Inflammatory macrophage treated with lipopolysaccharide for 1 hour (primary cell): ENCODE data around the gene COQ7.

ENCODE experiments used
- DNase-seq, 2 donors: peaks; one replicate each; pipeline ENCODE4 v3.0.0-alpha.2; 2020 to 2022

Gene COQ7

GRCh38 chr16:19113577-19114358, 46.4 kb downstream of the COQ7 start, which contains the start of gene ITPRIPL2:
ITPRIPL2 (plus strand) TSS chr16:19113964; CDS start chr16:19114462, 498 bp downstream.
- peak; percentile 85 to 90 for DNase-seq

DNA sequence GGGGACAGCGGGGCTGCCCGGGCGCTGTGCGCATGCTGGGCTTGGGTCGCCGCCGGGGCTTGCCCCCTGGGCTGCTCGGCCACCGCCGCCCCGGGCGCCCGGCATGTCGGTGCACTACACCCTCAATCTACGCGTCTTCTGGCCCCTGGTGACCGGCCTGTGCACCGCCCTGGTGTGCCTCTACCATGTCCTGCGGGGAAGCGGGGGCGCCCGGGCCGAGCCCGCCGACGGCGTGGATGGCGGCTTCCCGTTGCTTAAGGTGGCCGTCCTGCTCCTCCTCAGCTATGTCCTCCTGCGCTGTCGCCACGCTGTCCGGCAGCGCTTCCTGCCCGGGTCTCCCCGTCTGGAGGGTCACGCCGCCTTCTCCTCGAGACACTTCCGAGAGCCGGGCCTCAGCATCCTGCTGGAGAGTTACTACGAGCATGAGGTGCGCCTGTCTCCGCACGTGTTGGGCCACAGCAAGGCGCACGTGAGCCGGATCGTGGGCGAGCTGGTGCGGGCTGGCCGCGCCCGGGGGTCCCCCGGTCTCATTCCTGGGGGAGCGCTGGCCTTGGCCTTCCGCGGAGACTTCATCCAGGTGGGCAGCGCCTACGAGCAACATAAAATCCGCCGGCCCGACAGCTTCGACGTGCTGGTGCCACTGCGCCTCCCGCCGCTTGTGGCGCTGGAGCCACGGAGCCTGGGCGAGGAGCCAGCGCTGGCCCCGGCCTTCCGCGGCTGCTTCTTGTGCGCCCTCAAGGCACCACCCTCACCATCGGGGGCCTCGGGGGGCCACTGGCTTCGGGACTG, 47.1 kb downstream of the COQ7 start:
- no peak for DNase-seq

- no peak for DNase-seq
Measured at GRCh38 chr16:19115148-19116021, 48.0 kb downstream of the COQ7 start.

DNA sequence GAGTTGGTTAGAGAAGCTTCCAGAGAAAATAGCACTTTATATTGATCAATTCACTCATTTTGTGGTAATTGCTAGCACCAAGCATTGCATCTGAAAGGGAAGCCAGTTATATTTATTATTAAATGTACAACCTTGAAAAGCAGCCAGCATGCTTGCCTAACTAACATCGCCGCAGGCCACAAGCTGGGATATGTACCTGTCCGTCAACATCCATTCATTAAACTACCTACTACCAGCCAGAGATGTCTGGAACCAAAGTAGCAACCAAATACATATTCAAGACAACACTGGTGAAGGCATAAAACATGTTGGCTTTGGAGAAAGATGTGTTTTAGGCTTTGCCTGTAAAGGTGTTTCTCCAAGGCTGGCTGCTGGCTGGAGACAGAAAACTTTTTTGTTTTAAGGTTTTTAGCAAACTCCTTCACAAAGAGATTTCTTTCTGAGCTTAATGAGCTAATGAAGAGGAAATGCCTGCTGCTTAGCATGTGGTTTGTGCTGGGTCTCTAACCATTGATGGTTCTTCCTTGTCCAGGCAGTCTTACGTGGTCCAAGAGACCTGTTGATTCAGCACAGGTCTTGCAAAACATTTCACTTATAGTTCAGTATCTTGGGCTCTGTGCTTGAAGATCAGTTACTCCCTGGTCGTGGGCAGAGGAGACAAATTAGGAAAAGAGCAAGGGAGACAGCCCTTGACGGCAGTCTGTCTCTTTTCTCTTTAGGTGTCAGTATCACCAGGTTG, 49.5 kb downstream of the COQ7 start:
- peak; percentile 34 to 47 for DNase-seq

GRCh38 chr16:19118938-19119431, 51.6 kb downstream of the COQ7 start:
- DNase-seq = peak; percentile 95 to 98

- peak in 1 of 2 donors; percentile 42 for DNase-seq
Measured at GRCh38 chr16:19119564-19119963, 52.1 kb downstream of the COQ7 start.

DNA sequence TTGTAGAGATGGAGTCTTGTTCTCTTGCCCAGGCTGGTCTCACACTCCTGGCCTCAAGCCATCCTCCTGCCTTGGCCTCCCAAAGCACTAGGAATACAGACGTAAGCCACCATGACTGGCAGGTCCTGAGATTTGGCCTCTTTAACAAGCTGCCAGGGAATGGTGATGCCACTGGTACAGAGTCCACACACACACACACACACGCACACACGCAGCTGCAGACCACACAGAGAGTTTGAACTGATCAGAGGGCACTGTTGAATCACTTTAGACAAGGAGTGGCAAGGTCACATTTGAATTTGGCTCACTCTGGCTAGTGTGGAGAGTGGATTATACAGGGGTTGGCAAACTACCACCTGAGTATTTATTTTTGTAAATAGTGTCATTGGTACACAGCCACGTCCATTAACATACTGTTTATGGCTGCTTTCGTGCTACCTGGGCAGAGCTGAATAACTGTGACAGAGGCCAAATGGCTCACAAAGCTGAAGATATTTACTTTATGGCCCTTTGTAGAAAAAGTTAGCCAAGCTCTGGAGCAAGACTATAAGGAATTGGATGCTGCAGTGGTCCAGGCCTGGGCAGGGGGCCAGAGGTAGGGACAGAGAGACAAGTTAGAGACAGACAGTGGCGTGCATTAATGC, 56.2 kb downstream of the COQ7 start:
- DNase-seq = no peak

- DNase-seq = no peak
Measured at GRCh38 chr16:19126300-19126699, 58.9 kb downstream of the COQ7 start.

DNA sequence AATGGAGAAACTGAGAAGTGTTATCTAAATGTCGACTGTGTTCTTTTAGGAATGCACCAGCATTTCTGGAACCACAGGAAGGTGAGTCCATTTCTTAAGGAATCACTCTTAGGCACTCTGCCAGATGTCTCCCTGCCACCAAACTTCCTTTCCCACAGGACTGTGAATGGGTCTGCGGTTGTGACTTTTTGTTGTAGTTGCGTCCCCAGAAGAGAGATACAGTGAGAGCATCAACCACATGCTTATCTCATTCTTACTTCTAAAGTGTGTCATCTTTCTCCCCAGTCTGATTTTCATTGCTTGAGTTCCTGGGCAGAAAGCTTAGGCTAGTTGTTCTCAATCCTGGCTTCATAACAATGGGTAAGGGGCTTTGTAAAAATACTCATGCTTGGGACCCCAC, 59.8 kb downstream of the COQ7 start:
- DNase-seq = no peak

GRCh38 chr16:19127674-19128131, 60.3 kb downstream of the COQ7 start:
- DNase-seq = peak in 1 of 2 donors; percentile 44

DNA sequence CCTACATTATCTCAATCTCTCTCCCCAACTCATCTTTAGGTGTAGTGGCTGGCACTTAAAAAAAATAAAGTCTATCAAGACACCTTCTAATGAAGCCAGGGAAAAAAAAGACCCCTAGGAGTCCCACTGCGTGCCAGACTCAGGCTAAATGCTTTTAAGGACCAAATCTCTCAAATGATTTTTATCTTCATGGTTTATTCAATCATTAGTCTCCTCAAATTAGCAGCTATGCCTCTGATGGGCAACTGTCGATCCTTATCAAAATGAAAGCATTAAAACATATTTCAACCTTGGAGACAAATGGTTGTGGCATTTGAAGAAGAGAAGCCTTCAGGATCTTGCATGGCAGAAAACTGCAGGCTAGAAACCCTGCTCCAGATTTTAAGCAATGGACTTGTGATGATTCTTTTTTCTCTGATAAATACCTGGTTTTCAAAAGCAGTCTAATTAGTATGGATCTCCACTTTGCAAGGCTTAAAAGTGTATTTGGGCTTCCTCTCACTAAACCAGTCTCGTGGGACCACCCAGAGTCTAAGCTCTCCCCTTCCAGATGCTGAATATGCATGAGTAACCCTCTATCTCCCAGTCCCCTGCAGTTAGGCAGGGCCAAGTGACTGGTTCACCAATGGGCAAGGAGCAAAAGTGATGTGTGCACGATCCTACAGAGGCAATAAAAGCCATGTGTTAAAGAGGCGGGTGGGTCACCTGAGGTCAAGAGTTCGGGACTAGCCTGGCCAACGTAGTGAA, 61.2 kb downstream of the COQ7 start:
- no peak for DNase-seq
